GM12873 (cell line): ENCODE data around the gene PARN.

ENCODE experiments used
- CTCF ChIP-seq: IDR thresholded peaks from 2 replicates; pipeline ENCODE4 v1.5.1; 2012; ENCODE audit warnings: low read depth, mild to moderate bottlenecking, moderate library complexity, low read length, control low read depth; ENCODE audit not compliant: insufficient read depth; ENCODE audit errors: missing control alignments

Gene PARN

GRCh38 chr16:14427371-14427948, 202.6 kb downstream of the PARN start:
- no peak for TF ChIP-seq CTCF

GRCh38 chr16:14424595-14424994, 205.5 kb downstream of the PARN start:
- no peak for TF ChIP-seq CTCF

GRCh38 chr16:14423344-14423743, 206.7 kb downstream of the PARN start:
- TF ChIP-seq CTCF: no peak

GRCh38 chr16:14420721-14421488, 209.2 kb downstream of the PARN start:
- no peak for TF ChIP-seq CTCF

- TF ChIP-seq CTCF: no peak
Observed at GRCh38 chr16:14419817-14420216, 210.2 kb downstream of the PARN start.

- TF ChIP-seq CTCF: no peak
Observed at GRCh38 chr16:14418795-14419225, 211.2 kb downstream of the PARN start.

GRCh38 chr16:14416184-14416583, 213.9 kb downstream of the PARN start:
- no peak for TF ChIP-seq CTCF
